GM12891 (cell line): ENCODE measurements around the gene LUC7L.
"Not testable (repeated sequence)": the region's sequence is repeated elsewhere in the genome, so short reads cannot be mapped to it uniquely, and the experiment has no call there.

Experiments
- POLR2A ChIP-seq: IDR thresholded peaks from 2 replicates; pipeline ENCODE4 v1.6.1; 2011; ENCODE audit warnings: low read depth, low read length, control low read depth
- POLR2AphosphoS5 ChIP-seq: IDR thresholded peaks from 2 replicates; pipeline ENCODE4 v1.6.1; 2011; ENCODE audit warnings: low read depth, low read length, control low read depth
- SPI1 ChIP-seq: IDR thresholded peaks from 2 replicates; pipeline ENCODE4 v1.6.1; 2011; ENCODE audit warnings: low read depth, low read length, control low read depth
- TAF1 ChIP-seq: IDR thresholded peaks from 2 replicates; pipeline ENCODE4 v1.6.1; 2011; ENCODE audit warnings: low read depth, low read length, control low read depth

GRCh38 chr16:172374-172941 lies 56.8 kb downstream of the LUC7L start, which contains the start of gene HBA2:
- TF ChIP-seq SPI1, POLR2A, POLR2AphosphoS5, TAF1: not testable (repeated sequence)
